ENCODE results near the gene EGFL7.

DNA sequence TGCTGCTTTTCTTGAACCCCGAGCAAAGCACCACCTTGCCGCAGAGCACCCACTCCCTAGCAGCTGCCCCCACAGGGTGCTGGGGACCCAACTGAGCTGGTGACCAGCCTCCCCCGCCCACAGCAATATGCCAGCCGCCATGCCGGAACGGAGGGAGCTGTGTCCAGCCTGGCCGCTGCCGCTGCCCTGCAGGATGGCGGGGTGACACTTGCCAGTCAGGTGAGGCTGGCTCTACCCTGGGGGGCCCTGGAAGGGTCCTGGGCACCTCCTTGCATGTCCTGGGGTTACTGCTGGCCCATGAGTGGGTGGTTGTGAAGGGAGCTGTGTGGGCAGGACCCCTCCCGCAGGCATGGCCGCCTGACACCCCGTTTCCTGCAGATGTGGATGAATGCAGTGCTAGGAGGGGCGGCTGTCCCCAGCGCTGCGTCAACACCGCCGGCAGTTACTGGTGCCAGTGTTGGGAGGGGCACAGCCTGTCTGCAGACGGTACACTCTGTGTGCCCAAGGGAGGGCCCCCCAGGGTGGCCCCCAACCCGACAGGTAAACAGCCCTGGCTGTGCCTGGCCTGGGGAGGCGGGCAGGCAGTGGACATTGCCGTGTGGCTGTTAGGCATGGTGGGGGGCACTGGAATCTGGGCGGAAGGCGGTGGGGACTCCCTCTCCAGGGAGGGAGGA is 7.2 kb downstream of the EGFL7 start:
- TF ChIP-seq CTCF (conservative IDR thresholded peaks at IDR 0.05 in 1 of 2, IDR thresholded peaks at IDR 0.05 in 1 of 2; ENCODE audit: low read depth in 1 of 2, low read length in 2 of 2) (no peak), EZH2 (IDR thresholded peaks at IDR 0.05; ENCODE audit: low read length, missing control alignments) (no peak)

Data from fibroblast of lung (primary cell).